ENCODE measurements around the gene MAMDC4. TPM values are rescaled to one million over a fixed set of nuclear protein-coding genes. Genes with fewer than 3 reads are reported as not detected.
A peak's percentile ranks its signal among the peaks of the same experiment; 100 is the strongest.
"Not testable (repeated sequence)": the region's sequence is repeated elsewhere in the genome, so short reads cannot be mapped to it uniquely, and the experiment has no call there.

Gene MAMDC4
- 11.7 and 14.0 TPM in 2 replicates for total RNA-seq (2014; rRNA removed; shearing (Covaris generic))
- 12.7 and 14.2 TPM in 2 replicates for total RNA-seq (2022)
- percentile 32 among the genes with signal in this experiment for Bru-seq, nascent RNA
- BruChase-seq, experiment 1, labeled RNA remaining after a 6-hour chase = percentile 46 among the genes with signal in this experiment
- BruChase-seq, experiment 2, labeled RNA remaining after a 2-hour chase = percentile 43 among the genes with signal in this experiment
- long read RNA-seq, partial matches to known transcripts = 4 of 9 reads
- long read RNA-seq, other reads (novel, unspliced or antisense) = 5 of 9 reads

GRCh38 chr9:136851941-136852663 is at the start of gene MAMDC4:
Gene MAMDC4, plus strand, starts transcription at chr9:136852346. Its CDS starts 71 bp downstream, at chr9:136852417.
- ChIA-PET POLR2A (no interaction called here), CTCF (ENCODE audit: unreplicated experiment) (no interaction called here)
- intact Hi-C loops (cut with micrococcal nuclease; ENCODE audit: unreplicated experiment) = no loop called here
- H3K9me2 ChIP-seq (ENCODE audit: insufficient read depth, low read length) = no peaks in the 10 kb centered on the region
- no peak within 1 kb of the TSS for H2AFZ ChIP-seq (ENCODE audit: low read length)
- no TSS peak for BruUV-seq (replicated peaks)
- no peaks in the 10 kb centered on the region for H3K36me3 ChIP-seq (ENCODE audit: insufficient read depth, low read length)
- no peak within 1 kb of the TSS for H3K4me2 ChIP-seq (ENCODE audit: low read length)
- no peak within 1 kb of the TSS for H3K4me3 ChIP-seq (ENCODE audit: low read depth, low read length, poor library complexity, severe bottlenecking)
- H3K4me1 ChIP-seq (ENCODE audit: insufficient read depth, low read length, poor library complexity, severe bottlenecking) = peaks cover 10% of the 10 kb centered on the region
- no peak for DNase-seq (ENCODE audit: low spot score)
- TF ChIP-seq EZH2phosphoT487 (IDR thresholded peaks at IDR 0.05; ENCODE audit: borderline replicate concordance, low read depth, low read length) (no peak), CTCF (conservative IDR thresholded peaks at IDR 0.05; ENCODE audit: low read length) (no peak)
- no peaks in the 10 kb centered on the region for H3K79me2 ChIP-seq (ENCODE audit: insufficient read depth, low read depth, low read length)
- no peak within 1 kb of the TSS for H3K27ac ChIP-seq (ENCODE audit: low read depth, low read length, poor library complexity, severe bottlenecking)
- H4K20me1 ChIP-seq (ENCODE audit: insufficient read depth, low read length) = no peaks in the 10 kb centered on the region
- no peaks in the 10 kb centered on the region for H3K9me3 ChIP-seq (ENCODE audit: low read length)

GRCh38 chr9:136803009-136803550 is 49.1 kb upstream of the MAMDC4 start:
- H3K9me3 ChIP-seq (ENCODE audit: low read length); H3K4me2 ChIP-seq (ENCODE audit: low read length); H4K20me1 ChIP-seq (ENCODE audit: insufficient read depth, low read length); H3K9me2 ChIP-seq (ENCODE audit: insufficient read depth, low read length); POLR2A ChIA-PET; H3K4me3 ChIP-seq (ENCODE audit: low read depth, low read length, poor library complexity, severe bottlenecking); BruUV-seq (replicated peaks); H3K79me2 ChIP-seq (ENCODE audit: insufficient read depth, low read depth, low read length); H2AFZ ChIP-seq (ENCODE audit: low read length); H3K27ac ChIP-seq (ENCODE audit: low read depth, low read length, poor library complexity, severe bottlenecking); H3K36me3 ChIP-seq (ENCODE audit: insufficient read depth, low read length); CTCF ChIA-PET (ENCODE audit: unreplicated experiment); DNase-seq (ENCODE audit: low spot score); intact Hi-C loops (cut with micrococcal nuclease; ENCODE audit: unreplicated experiment): not testable (repeated sequence)
- H3K4me1 ChIP-seq (ENCODE audit: insufficient read depth, low read length, poor library complexity, severe bottlenecking) = peaks cover 38% of the 10 kb centered on the region

- DNase-seq (ENCODE audit: low spot score) = no peak
- Histone ChIP-seq H3K27ac (ENCODE audit: low read depth, low read length, poor library complexity, severe bottlenecking) (no peak overlapping the region), H3K9me2 (ENCODE audit: insufficient read depth, low read length) (no peaks in the 10 kb centered on the region), H3K4me2 (ENCODE audit: low read length) (no peak overlapping the region), H3K36me3 (ENCODE audit: insufficient read depth, low read length) (no peaks in the 10 kb centered on the region), H4K20me1 (ENCODE audit: insufficient read depth, low read length) (peaks cover under 1% of the 10 kb centered on the region; the same call in 1 of the 2 replicates), H3K79me2 (ENCODE audit: insufficient read depth, low read depth, low read length) (peaks cover 9% of the 10 kb centered on the region), H3K9me3 (ENCODE audit: low read length) (no peaks in the 10 kb centered on the region), H3K4me1 (ENCODE audit: insufficient read depth, low read length, poor library complexity, severe bottlenecking) (peaks cover 38% of the 10 kb centered on the region), H3K4me3 (ENCODE audit: low read depth, low read length, poor library complexity, severe bottlenecking) (no peak overlapping the region), H2AFZ (ENCODE audit: low read length) (no peak overlapping the region)
- ChIA-PET POLR2A (no interaction called here), CTCF (ENCODE audit: unreplicated experiment) (no interaction called here)
- BruUV-seq (replicated peaks) = no TSS peak
- intact Hi-C loops (cut with micrococcal nuclease; ENCODE audit: unreplicated experiment) = no loop called here
- TF ChIP-seq CTCF (conservative IDR thresholded peaks at IDR 0.05; ENCODE audit: low read length) = no peak
- TF ChIP-seq EZH2phosphoT487 (IDR thresholded peaks at IDR 0.05; ENCODE audit: borderline replicate concordance, low read depth, low read length) = no peak
These were observed 48.3 kb upstream of the MAMDC4 start for GRCh38 chr9:136803551-136804508.
